H1 (cell line): ENCODE results near the gene MTR. TPM values are rescaled to one million over a fixed set of nuclear protein-coding genes. Genes with fewer than 3 reads are reported as not detected.

ENCODE experiments used
- CTCF ChIA-PET: fragments of 300-600 bp; sonication (Branson Sonifier 250); formaldehyde crosslinking; loops from one replicate; lab custom pipeline; 2021; ENCODE audit not compliant: partially characterized antibody; lab: Charles Lee
- POLR2A ChIA-PET: fragments of 300-600 bp; sonication (Branson Sonifier 250); formaldehyde crosslinking; loops from one replicate; lab custom pipeline; 2021; ENCODE audit warnings: inconsistent platforms; ENCODE audit not compliant: partially characterized antibody; lab: Charles Lee
- DNase-seq, 2 experiments: peaks; one replicate each; pipeline versions ENCODE4 v3.0.0 to v3.0.0-alpha.2; 2010 to 2022; ENCODE audit warnings: low spot score in 2 of 2, low read depth in 1 of 2, mixed read lengths in 1 of 2
- FAIRE-seq: peaks from 2 replicates; lab custom pipeline; 2011; peaks lifted over from hg19 to GRCh38; lab: Jason Lieb, UNC
- H2AFZ ChIP-seq: 2 replicates; pipeline ENCODE4 v1.8.1; 2012; ENCODE audit warnings: low read length, inconsistent platforms
- H2AK5ac ChIP-seq: 2 replicates; pipeline ENCODE4 v1.6.1; 2013; ENCODE audit warnings: low read depth, low read length
- H2BK120ac ChIP-seq: replicated peaks from 2 replicates; pipeline ENCODE3; 2013; ENCODE audit warnings: low read depth, low read length, inconsistent platforms
- H2BK12ac ChIP-seq: 2 replicates; pipeline ENCODE4 v1.6.1; 2013; ENCODE audit warnings: low read depth, low read length
- H2BK15ac ChIP-seq: 2 replicates; pipeline ENCODE4 v1.6.1; 2013; ENCODE audit warnings: low read length
- H2BK20ac ChIP-seq: 2 replicates; pipeline ENCODE4 v1.6.1; 2013; ENCODE audit warnings: low read length
- H2BK5ac ChIP-seq: 2 replicates; pipeline ENCODE4 v1.6.1; 2013; ENCODE audit warnings: low read depth, low read length
- H3K14ac ChIP-seq: 2 replicates; pipeline ENCODE4 v1.6.1; 2013; ENCODE audit warnings: inconsistent platforms; ENCODE audit not compliant: insufficient read length
- H3K18ac ChIP-seq: 2 replicates; pipeline ENCODE4 v1.6.1; 2013; ENCODE audit warnings: low read length; ENCODE audit errors: extremely low read depth
- H3K23ac ChIP-seq: 2 replicates; pipeline ENCODE4 v1.6.1; 2013; ENCODE audit warnings: inconsistent platforms; ENCODE audit not compliant: insufficient read length
- H3K23me2 ChIP-seq: 2 replicates; pipeline ENCODE4 v1.6.1; 2013; ENCODE audit warnings: low read depth, low read length
- H3K27ac ChIP-seq: 2 replicates; pipeline ENCODE4 v1.6.1; 2011; ENCODE audit warnings: low read depth, low read length, inconsistent platforms
- H3K27me3 ChIP-seq, 4 experiments: replicated peaks in 1 of 4; 1 replicate in 1 of 4; 2 replicates in 3 of 4; pipeline versions ENCODE4 v1.6.1 to v1.8.1; 2011 to 2013; ENCODE audit warnings: low read length in 3 of 4, mild to moderate bottlenecking in 3 of 4, inconsistent platforms in 2 of 4, mixed read lengths in 2 of 4, moderate library complexity in 1 of 4; ENCODE audit not compliant: control insufficient read depth in 3 of 4, insufficient read depth in 3 of 4; ENCODE audit errors: extremely low read depth in 1 of 4
- H3K36me3 ChIP-seq, 4 experiments: 2 replicates each; pipeline versions ENCODE4 v1.6.1 to v1.8.1; 2011 to 2013; ENCODE audit warnings: mild to moderate bottlenecking in 4 of 4, low read length in 3 of 4, moderate library complexity in 2 of 4, control low read depth in 1 of 4, inconsistent platforms in 1 of 4; ENCODE audit not compliant: insufficient read depth in 4 of 4, control insufficient read depth in 2 of 4
- H3K4ac ChIP-seq: replicated peaks from 2 replicates; pipeline ENCODE3; 2013; ENCODE audit warnings: low read length, low read depth, mixed read lengths, inconsistent platforms; ENCODE audit not compliant: insufficient read length
- H3K4me1 ChIP-seq, 4 experiments: replicated peaks in 1 of 4; 1 replicate in 1 of 4; 2 replicates in 3 of 4; pipeline versions ENCODE4 v1.6.1 to v1.8.1; 2011 to 2013; ENCODE audit warnings: low read length in 3 of 4, inconsistent platforms in 2 of 4, mixed read lengths in 1 of 4; ENCODE audit not compliant: insufficient read depth in 4 of 4, control insufficient read depth in 3 of 4
- H3K4me2 ChIP-seq, 2 experiments: 2 replicates each; pipeline versions ENCODE4 v1.6.1 to v1.8.1; 2011 to 2013; ENCODE audit warnings: low read depth in 2 of 2, low read length in 2 of 2, control low read depth in 1 of 2, inconsistent platforms in 1 of 2, mild to moderate bottlenecking in 1 of 2; ENCODE audit not compliant: insufficient read depth in 1 of 2
- H3K4me3 ChIP-seq, 4 experiments: fragments of 200-600, 300-600 bp in 1 of 4; sonication (generic), shearing (Covaris generic), sonication (Bioruptor Twin) in 1 of 4; 2 replicates each; pipeline versions ENCODE4 v1.5.1 to v1.8.1; 2011 to 2016; ENCODE audit warnings: low read length in 4 of 4, low read depth in 3 of 4, control low read depth in 2 of 4, inconsistent platforms in 2 of 4, mild to moderate bottlenecking in 2 of 4, mixed read lengths in 1 of 4, moderate library complexity in 1 of 4; ENCODE audit not compliant: insufficient read depth in 2 of 4; ENCODE audit errors: extremely low read depth in 1 of 4
- H3K56ac ChIP-seq: replicated peaks from 2 replicates; pipeline ENCODE3; 2013; ENCODE audit warnings: low read depth, mild to moderate bottlenecking, mixed read lengths, low read length, inconsistent platforms; ENCODE audit not compliant: insufficient read length
- H3K79me1 ChIP-seq: 2 replicates; pipeline ENCODE4 v1.6.1; 2013; ENCODE audit warnings: low read depth, low read length, control low read depth
- H3K79me2 ChIP-seq, 2 experiments: 2 replicates each; pipeline versions ENCODE4 v1.6.1 to v1.8.1; 2012 to 2013; ENCODE audit warnings: low read length in 2 of 2, mild to moderate bottlenecking in 2 of 2, inconsistent platforms in 1 of 2; ENCODE audit not compliant: insufficient read depth in 2 of 2, control insufficient read depth in 1 of 2
- H3K9ac ChIP-seq, 4 experiments: replicated peaks in 1 of 4; 1 replicate in 1 of 4; 2 replicates in 3 of 4; pipeline versions ENCODE4 v1.6.1 to v1.8.1; 2011 to 2013; ENCODE audit warnings: low read depth in 3 of 4, low read length in 3 of 4, control low read depth in 2 of 4, mild to moderate bottlenecking in 2 of 4, moderate library complexity in 2 of 4, inconsistent platforms in 1 of 4; ENCODE audit errors: extremely low read depth in 1 of 4
- H3K9me3 ChIP-seq, 2 experiments: 2 replicates each; pipeline versions ENCODE4 v1.6.1 to v1.8.1; 2012 to 2013; ENCODE audit warnings: mild to moderate bottlenecking in 2 of 2, moderate library complexity in 2 of 2, control low read depth in 1 of 2, inconsistent platforms in 1 of 2, low read depth in 1 of 2, low read length in 1 of 2, mixed read lengths in 1 of 2; ENCODE audit not compliant: insufficient read depth in 2 of 2
- H4K20me1 ChIP-seq, 2 experiments: replicated peaks in 1 of 2; 2 replicates each; pipeline versions ENCODE3 to v1.8.1; 2011 to 2013; ENCODE audit warnings: inconsistent platforms in 2 of 2, low read length in 2 of 2, mild to moderate bottlenecking in 1 of 2; ENCODE audit not compliant: insufficient read depth in 2 of 2, control insufficient read depth in 1 of 2
- H4K5ac ChIP-seq: 2 replicates; pipeline ENCODE4 v1.6.1; 2013; ENCODE audit warnings: low read length, low read depth, mixed read lengths, inconsistent platforms; ENCODE audit not compliant: insufficient read length
- H4K8ac ChIP-seq: 2 replicates; pipeline ENCODE4 v1.8.0; 2013; ENCODE audit warnings: mild to moderate bottlenecking, moderate library complexity, low read length, inconsistent platforms; ENCODE audit not compliant: insufficient read depth; ENCODE audit errors: extremely low read depth
- H4K91ac ChIP-seq: replicated peaks from 2 replicates; pipeline ENCODE3; 2013; ENCODE audit warnings: low read length, mixed read lengths, inconsistent platforms; ENCODE audit not compliant: insufficient read length
- ATF3 ChIP-seq: IDR thresholded peaks from 2 replicates; pipeline ENCODE4 v1.6.1; 2011; ENCODE audit warnings: low read depth, mild to moderate bottlenecking, low read length; ENCODE audit not compliant: insufficient read depth
- EP300 ChIP-seq, 2 experiments: IDR thresholded peaks; 1 replicate in 1 of 2; 2 replicates in 1 of 2; pipeline ENCODE4 v1.6.1; 2011 to 2012; ENCODE audit warnings: low read depth in 2 of 2, low read length in 2 of 2, mild to moderate bottlenecking in 2 of 2, borderline replicate concordance in 1 of 2, inconsistent platforms in 1 of 2, moderate library complexity in 1 of 2
- FOSL1 ChIP-seq: IDR thresholded peaks from 2 replicates; pipeline ENCODE4 v1.6.1; 2011; ENCODE audit warnings: mild to moderate bottlenecking, low read depth, low read length, moderate library complexity; ENCODE audit not compliant: insufficient read depth
- JUND ChIP-seq: IDR thresholded peaks from 2 replicates; pipeline ENCODE4 v1.6.1; 2011; ENCODE audit warnings: mild to moderate bottlenecking, improper control_type of control experiment, low read length
- KDM4A ChIP-seq: IDR thresholded peaks from one replicate; pipeline ENCODE4 v1.7.1; 2012; ENCODE audit warnings: low read depth, mild to moderate bottlenecking, moderate library complexity, low read length, inconsistent platforms; ENCODE audit not compliant: severe bottlenecking
- SIN3A ChIP-seq, 2 experiments: IDR thresholded peaks in 1 of 2; conservative IDR thresholded peaks in 1 of 2; 2 replicates each; pipeline ENCODE4 v1.6.1; 2011 to 2012; ENCODE audit warnings: low read length in 2 of 2, improper control_type of control experiment in 1 of 2, low read depth in 1 of 2, mild to moderate bottlenecking in 1 of 2
- SIRT6 ChIP-seq: IDR thresholded peaks from one replicate; pipeline ENCODE4 v1.7.1; 2012; ENCODE audit warnings: low read length, inconsistent platforms
- WGBS, 2 experiments: shearing (Covaris generic) in 1 of 2; methylation state at CpG; one replicate each; pipeline versions ENCODE4 v1.1.6 to v1.1.7; 2013 to 2015; ENCODE audit warnings: low lambda C conversion rate in 2 of 2, mixed read lengths in 2 of 2, inconsistent platforms in 1 of 2, low coverage in 1 of 2, missing lambda C conversion rate in 1 of 2; ENCODE audit not compliant: insufficient replicate concordance in 2 of 2, insufficient coverage in 1 of 2, insufficient read length in 1 of 2; ENCODE audit errors: extremely low coverage in 1 of 2, missing lambda C conversion rate in 1 of 2; 5-methylcytosine and 5-hydroxymethylcytosine counted together
- polyA plus RNA-seq, 7 experiments: library from polyadenylated mRNA; depleted of rRNA in 3 of 7; stranded (reverse) in 5 of 7; unstranded in 2 of 7; fragments of >200 nt in 5 of 7; fragments of 200-250 nt in 2 of 7; gene quantifications; 1 replicate in 5 of 7; 2 replicates in 1 of 7; 4 replicates in 1 of 7; pipeline versions ENCODE4 v1.2.1 to v1.2.3, GENCODE V29; 2011 to 2013; ENCODE audit warnings: missing spikeins in 2 of 7, mixed read lengths in 2 of 7
- total RNA-seq: library from RNA; stranded (reverse); fragmentation: NEBNext Ultra II Directional; extraction: Animal tissue kit (Norgen Biotek cat#: 25700); gene quantifications from 2 replicates; pipeline ENCODE4 v1.2.1, GENCODE V29; 2021

MTR gene
- total and polyA plus RNA-seq, 2 of the 8 experiments (the other 6 are each of a cell fraction or from before 2014, with no cell fraction given): 4.8 to 27.4 TPM

GRCh38 chr1:236823559-236823958 is 28.5 kb downstream of the MTR start:
- Histone ChIP-seq H3K27me3 (no peaks in the 10 kb centered on the region), H3K9ac (no peak overlapping the region), H3K23ac (no peak overlapping the region), H2BK15ac (no peak overlapping the region), H3K79me2 (no peaks in the 10 kb centered on the region), H4K91ac (no peak overlapping the region), H3K4me3 (no peak overlapping the region), H4K8ac (no peak overlapping the region), H2AK5ac (no peak overlapping the region), H3K4ac (no peak overlapping the region), H4K20me1 (peaks cover 0 to 3% of the 10 kb centered on the region in 2 experiments), H3K56ac (no peak overlapping the region), H3K14ac (no peak overlapping the region), H4K5ac (no peak overlapping the region), H3K79me1 (no peaks in the 10 kb centered on the region), H3K23me2 (no peaks in the 10 kb centered on the region), H2AFZ (no peak overlapping the region), H2BK12ac (no peak overlapping the region), H3K18ac (no peak overlapping the region), H2BK120ac (no peak overlapping the region), H3K27ac (no peak overlapping the region), H3K36me3 (peaks cover 0 to 20% (median 5%) of the 10 kb centered on the region in 4 experiments; a peak in 7 of 8 replicates), H3K9me3 (no peaks in the 10 kb centered on the region), H3K4me1 (no peaks in the 10 kb centered on the region), H2BK5ac (no peak overlapping the region), H3K4me2 (no peak overlapping the region), H2BK20ac (no peak overlapping the region)
- TF ChIP-seq KDM4A: no peak
- no peak for TF ChIP-seq EP300 (IDR thresholded peaks at IDR 0.05; ENCODE audit: borderline replicate concordance in 1 of 2, low read depth in 2 of 2, low read length in 2 of 2)
- TF ChIP-seq SIN3A (conservative IDR thresholded peaks at IDR 0.05 in 1 of 2, IDR thresholded peaks at IDR 0.05 in 1 of 2; ENCODE audit: low read depth in 1 of 2, low read length in 2 of 2): no peak
- TF ChIP-seq FOSL1: no peak
- TF ChIP-seq ATF3: no peak
- TF ChIP-seq SIRT6: no peak
- TF ChIP-seq JUND: no peak
- ChIA-PET CTCF (no interaction called here), POLR2A (no interaction called here)
- FAIRE-seq (no peak), DNase-seq (no peak)
- 70% methylated on average over 2 of the region's 2 CpGs; no CpG with 5 or more reads in 1 of the 2 experiments for WGBS, 2 experiments
